GM15510 (cell line): ENCODE results near the gene TJP2.

Experiments used
- POLR2A ChIP-seq: IDR thresholded peaks from 3 replicates; pipeline ENCODE4 v1.6.1; 2011; ENCODE audit warnings: borderline replicate concordance; ENCODE audit not compliant: insufficient read length; ENCODE audit errors: extremely low read depth

Gene TJP2

DNA sequence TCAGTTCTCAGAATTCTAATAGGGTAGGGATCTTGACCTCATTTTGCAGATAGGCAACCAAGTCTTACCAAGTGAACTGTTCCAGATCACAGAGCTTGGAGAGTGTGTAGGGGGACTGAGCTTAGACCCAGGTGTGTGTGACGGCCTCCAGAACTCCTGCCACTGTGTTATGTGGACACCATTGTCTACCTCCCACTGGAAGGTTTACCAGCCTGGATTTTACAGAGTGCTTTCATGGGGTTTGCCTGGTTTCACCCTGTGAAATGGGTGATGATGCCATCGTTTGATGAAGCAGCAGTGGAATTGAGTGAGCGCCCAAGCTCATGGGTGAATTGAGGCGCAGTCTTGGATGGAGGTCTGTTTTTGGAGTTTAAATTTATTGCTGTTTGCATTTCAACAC lies 23.6 kb downstream of the TJP2 start:
- TF ChIP-seq POLR2A = no peak

GRCh38 chr9:69198521-69199220 lies 24.6 kb downstream of the TJP2 start:
- TF ChIP-seq POLR2A = no peak

- TF ChIP-seq POLR2A = no peak
Observed at GRCh38 chr9:69199769-69200470, 25.8 kb downstream of the TJP2 start.

- TF ChIP-seq POLR2A = no peak
Observed at GRCh38 chr9:69202556-69202955, 28.5 kb downstream of the TJP2 start.

- no peak for TF ChIP-seq POLR2A
Observed at GRCh38 chr9:69204326-69204725, 30.2 kb downstream of the TJP2 start.

DNA sequence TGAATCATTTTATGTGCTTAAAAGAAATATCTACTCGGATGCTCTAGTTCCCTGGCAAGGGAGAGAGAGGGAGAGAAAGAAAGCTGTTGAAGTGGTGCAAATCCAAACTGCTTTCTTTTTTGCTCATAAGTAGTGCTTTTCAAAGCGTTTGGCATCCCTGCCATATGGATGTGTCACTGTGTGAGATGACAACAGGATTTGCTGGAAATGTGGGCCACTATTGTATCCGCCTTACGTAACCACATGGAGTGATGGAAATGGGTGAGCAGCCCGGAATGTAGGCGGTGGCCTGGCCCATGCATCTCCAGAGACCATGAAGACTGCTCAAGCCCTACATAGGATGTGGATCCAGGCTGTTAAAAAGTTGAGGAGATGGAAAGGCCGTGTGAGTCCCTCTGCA lies 30.8 kb downstream of the TJP2 start:
- TF ChIP-seq POLR2A = no peak

- no peak for TF ChIP-seq POLR2A
Observed at GRCh38 chr9:69206047-69206446, 32.0 kb downstream of the TJP2 start.

DNA sequence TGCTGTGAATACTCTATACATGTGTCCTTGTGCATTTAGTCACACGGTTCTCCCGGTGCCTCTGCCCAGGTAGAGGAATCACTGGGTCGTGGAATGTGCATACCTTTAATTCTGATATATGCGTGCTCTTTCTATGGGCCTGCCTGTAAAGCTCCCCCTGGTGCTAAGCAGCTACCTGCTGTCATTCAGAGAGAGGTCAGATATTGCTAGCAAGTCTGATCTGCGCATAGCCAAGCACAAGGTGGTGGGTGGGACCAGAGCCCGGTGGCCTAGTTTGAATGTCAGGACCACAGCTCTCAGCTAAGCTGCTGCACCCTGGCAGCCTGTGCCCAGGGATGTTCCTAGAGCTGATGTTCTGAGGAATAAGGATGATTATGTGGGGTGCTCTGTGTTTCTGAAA lies 33.4 kb downstream of the TJP2 start:
- TF ChIP-seq POLR2A = no peak

DNA sequence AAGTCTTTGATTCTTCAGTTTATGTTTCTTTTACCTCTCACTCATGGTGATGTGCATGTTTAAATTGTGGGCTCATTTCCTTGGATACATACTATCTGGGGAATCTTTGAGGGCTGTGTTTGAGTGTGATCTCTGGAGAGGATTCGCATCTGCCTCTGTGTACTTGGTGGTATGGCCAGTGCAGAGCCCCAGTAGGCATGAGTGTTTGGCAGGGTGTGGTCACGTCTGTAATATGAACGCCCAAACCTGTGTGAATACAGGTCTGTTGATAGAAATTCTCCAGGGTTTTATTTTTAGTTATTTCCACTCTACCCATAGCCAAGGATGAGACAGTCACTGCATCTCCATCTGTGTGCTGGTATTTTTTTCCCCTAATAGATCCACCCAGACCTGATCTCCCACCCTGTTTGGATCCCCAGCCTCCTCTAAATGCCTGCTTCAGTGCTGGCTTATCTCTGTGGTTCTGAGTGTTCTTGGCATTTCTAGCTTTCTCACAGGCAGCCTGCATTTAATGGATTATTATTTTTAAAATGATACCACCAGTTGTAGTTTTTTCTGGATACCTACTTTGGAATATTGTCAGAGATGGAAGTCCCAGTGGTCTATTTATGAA lies 37.5 kb downstream of the TJP2 start:
- TF ChIP-seq POLR2A = no peak

DNA sequence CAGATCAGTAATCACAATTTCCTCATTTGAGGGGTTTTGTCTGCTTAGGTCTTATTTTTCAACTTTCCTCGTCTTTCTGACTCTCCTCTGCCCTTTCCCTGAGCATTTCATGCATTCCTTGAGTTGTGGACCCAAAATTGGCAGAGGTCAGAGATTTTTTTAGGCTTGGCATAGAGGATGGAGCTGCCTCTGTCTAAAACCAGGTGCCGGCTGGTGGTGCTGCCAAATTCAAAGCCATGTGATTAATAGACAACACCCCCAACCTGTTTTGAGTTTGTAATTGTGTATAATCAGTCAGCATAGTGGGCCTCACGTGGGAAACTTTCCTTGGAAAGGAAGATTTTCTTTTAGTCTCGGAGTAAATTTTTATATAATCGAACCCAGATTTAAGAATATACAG lies 39.6 kb downstream of the TJP2 start:
- TF ChIP-seq POLR2A = no peak

DNA sequence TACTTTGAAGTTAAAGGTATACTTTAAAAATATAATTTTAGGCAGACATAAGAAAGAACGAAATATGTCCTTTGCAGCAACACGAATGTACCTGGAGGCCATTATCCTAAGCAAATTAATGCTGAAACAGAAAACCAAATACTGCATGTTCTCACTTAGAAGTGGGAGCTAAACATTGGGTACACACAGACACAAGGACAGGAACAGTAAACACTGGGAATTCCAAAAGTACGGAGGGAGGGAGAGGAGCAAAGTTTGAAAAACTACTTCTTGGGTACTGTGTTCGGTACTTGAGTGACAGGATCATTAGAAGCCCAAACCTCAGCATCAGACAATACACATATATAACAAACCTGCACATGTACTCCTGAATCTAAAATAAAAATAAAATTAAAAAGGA lies 40.9 kb downstream of the TJP2 start:
- no peak for TF ChIP-seq POLR2A

DNA sequence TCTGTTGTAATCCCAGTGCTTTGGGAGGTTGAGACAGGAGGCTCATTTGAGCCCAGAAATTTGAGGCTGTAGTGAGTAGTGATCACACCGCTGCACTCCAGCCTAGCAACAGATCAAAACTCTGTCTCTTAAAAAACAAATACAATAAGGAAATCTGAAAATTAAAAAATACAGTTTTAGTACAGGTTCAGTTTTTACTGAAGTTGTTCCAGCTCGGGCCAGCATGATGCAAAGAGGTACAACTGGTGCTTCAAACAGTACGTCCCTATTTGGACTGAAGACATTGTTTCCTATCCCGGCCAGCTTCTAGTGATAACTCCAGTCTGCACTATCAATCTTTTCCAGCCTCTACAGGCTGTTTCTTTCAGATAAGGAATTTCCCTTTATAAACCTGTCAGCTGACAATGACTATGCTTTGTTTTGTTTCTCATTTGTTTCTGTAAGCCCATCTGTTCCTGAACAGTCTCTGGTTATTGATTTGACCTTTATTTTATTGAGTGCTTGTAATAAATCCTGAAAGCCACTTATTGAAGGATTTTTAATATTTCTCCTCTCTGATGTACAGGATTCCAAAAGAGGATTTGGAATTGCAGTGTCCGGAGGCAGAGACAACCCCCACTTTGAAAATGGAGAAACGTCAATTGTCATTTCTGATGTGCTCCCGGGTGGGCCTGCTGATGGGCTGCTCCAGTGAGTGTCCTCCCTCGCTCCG lies 41.9 kb downstream of the TJP2 start:
- no peak for TF ChIP-seq POLR2A

DNA sequence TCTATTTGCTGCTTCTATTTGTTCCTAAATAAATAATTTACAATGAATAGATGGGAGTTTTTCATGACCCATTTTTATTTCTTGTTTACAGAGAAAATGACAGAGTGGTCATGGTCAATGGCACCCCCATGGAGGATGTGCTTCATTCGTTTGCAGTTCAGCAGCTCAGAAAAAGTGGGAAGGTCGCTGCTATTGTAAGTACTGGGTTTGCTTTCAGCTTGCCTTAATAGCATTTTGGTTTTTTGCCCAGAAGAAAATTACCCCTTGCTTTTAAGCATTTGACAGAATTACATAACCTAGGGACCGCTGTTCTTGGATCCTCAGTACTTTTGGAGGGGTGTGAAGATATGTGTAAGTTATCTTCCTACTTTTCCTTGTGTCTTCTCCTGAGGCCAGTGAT lies 44.1 kb downstream of the TJP2 start:
- TF ChIP-seq POLR2A = no peak

DNA sequence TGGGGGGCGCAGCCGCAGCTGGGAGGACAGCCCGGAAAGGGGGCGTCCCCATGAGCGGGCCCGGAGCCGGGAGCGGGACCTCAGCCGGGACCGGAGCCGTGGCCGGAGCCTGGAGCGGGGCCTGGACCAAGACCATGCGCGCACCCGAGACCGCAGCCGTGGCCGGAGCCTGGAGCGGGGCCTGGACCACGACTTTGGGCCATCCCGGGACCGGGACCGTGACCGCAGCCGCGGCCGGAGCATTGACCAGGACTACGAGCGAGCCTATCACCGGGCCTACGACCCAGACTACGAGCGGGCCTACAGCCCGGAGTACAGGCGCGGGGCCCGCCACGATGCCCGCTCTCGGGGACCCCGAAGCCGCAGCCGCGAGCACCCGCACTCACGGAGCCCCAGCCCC lies 47.0 kb downstream of the TJP2 start:
- TF ChIP-seq POLR2A = no peak

- no peak for TF ChIP-seq POLR2A
Observed at GRCh38 chr9:69222970-69223369, 48.9 kb downstream of the TJP2 start.
